ENCODE measurements around the gene RTCB. TPM values are rescaled to one million over a fixed set of nuclear protein-coding genes. Genes with fewer than 3 reads are reported as not detected.

The RTCB gene
- total RNA-seq (2021; ENCODE audit: unreplicated experiment) (50.9 TPM), Bru-seq, nascent RNA (percentile 82 among the genes with signal in this experiment), BruChase-seq, experiment 1, labeled RNA remaining after a 6-hour chase (percentile 85 among the genes with signal in this experiment), BruChase-seq, experiment 2, labeled RNA remaining after a 2-hour chase (percentile 76 among the genes with signal in this experiment)
- 49.0 and 53.5 TPM in 2 replicates for polyA plus RNA-seq (2012)
- long read RNA-seq, transcript RTCB-201 (12 exons, 2,027 nt): major isoform, 168 of 187 reads
- long read RNA-seq, partial matches to known transcripts: 10 of 187 reads
- long read RNA-seq, other reads (novel, unspliced or antisense): 6 of 187 reads

GRCh38 chr22:32411829-32412592 is at the start of gene RTCB:
Gene RTCB (minus strand): TSS chr22:32412247. CDS start chr22:32412156, 91 bp downstream.
- Histone ChIP-seq H3K27me3 (ENCODE audit: insufficient read depth, low read length) (peaks cover 8% of the 10 kb centered on the region; the same call in 1 of the 2 replicates), H4K20me1 (ENCODE audit: insufficient read depth) (no peaks in the 10 kb centered on the region), H3K9me3 (ENCODE audit: control insufficient read depth in 1 of 2, insufficient read depth in 1 of 2, low read depth in 1 of 2, low read length in 2 of 2) (no peaks in the 10 kb centered on the region), H3K4me1 (ENCODE audit: control insufficient read depth in 1 of 2, insufficient read depth in 2 of 2, low read length in 2 of 2) (peaks cover 12 to 21% of the 10 kb centered on the region in 2 experiments; a peak in 2 of 4 replicates), H3K4me2 (ENCODE audit: low read length) (peak within 1 kb of the TSS; percentile 75), H3K9me2 (ENCODE audit: insufficient read depth) (no peaks in the 10 kb centered on the region), H3K27ac (ENCODE audit: low read depth, low read length) (peak within 1 kb of the TSS; percentile 67), H3K4me3 (replicated peaks in 1 of 2; ENCODE audit: low read depth in 1 of 2, low read length in 2 of 2) (peak within 1 kb of the TSS; percentile 84 to 90), H2AFZ (ENCODE audit: low read depth, low read length, poor library complexity, severe bottlenecking) (peak within 1 kb of the TSS; percentile 86), H3K9ac (ENCODE audit: low read length) (peak within 1 kb of the TSS; percentile 85), H3K36me3 (ENCODE audit: control insufficient read depth in 1 of 2, insufficient read depth in 2 of 2, low read length in 2 of 2) (peaks cover 11 to 20% of the 10 kb centered on the region in 2 experiments; a peak in 3 of 4 replicates), H3K79me2 (ENCODE audit: insufficient read depth, low read length) (peaks cover 49% of the 10 kb centered on the region)
- ChIA-PET RAD21 (ENCODE audit: low non-redundant PET in 1 of 2, low total read pairs in 2 of 2, uncharacterized antibody in 2 of 2, unreplicated experiment in 2 of 2) (no interaction called here), POLR2A (interaction anchor here (1.3 kb wide), 1 partner anchor 13 kb away, joined by 3 read pairs; no protein-coding TSS in a partner anchor), CTCF (interaction anchor here (0.8 to 2.0 kb wide), 7 partner anchors 14 to 441 kb away, joined by 3 to 6 read pairs (median 3); partner anchors contain the start of gene FBXO7)
- BruUV-seq (replicated peaks): no TSS peak
- TF ChIP-seq ZBTB33 (IDR thresholded peaks at IDR 0.05; ENCODE audit: extremely low read depth, insufficient replicate concordance, low read length) (peak; percentile 42), POLR2AphosphoS5 (IDR thresholded peaks at IDR 0.05; ENCODE audit: low read depth, low read length) (peak; percentile 62), MAX (IDR thresholded peaks at IDR 0.05) (0 out of 2 replicates have a peak, but pooled peaks have one; percentile 42), TCF7L2 (IDR thresholded peaks at IDR 0.05; ENCODE audit: borderline replicate concordance, extremely low read depth, insufficient read depth, insufficient read length) (peak; percentile 97), ZFX (IDR thresholded peaks at IDR 0.05) (peak; percentile 67; the same call in 1 of the 2 replicates), ATF3 (IDR thresholded peaks at IDR 0.05) (no peak), POLR2A (IDR thresholded peaks at IDR 0.05; ENCODE audit: borderline replicate concordance, extremely low read depth, insufficient read depth, insufficient read length) (peak; percentile 54), SRF (IDR thresholded peaks at IDR 0.05; ENCODE audit: low read depth) (no peak), SP1 (IDR thresholded peaks at IDR 0.05; ENCODE audit: low read depth) (0 out of 2 replicates have a peak, but pooled peaks have one; percentile 10)
- ATAC-seq (peak; percentile 85), DNase-seq (ENCODE audit: low read depth, low spot score) (peak; percentile 88)
- intact Hi-C loops (cut with micrococcal nuclease): no loop called here
